Measurements from ENCODE around the gene DAPK1.

The DAPK1 gene

DNA sequence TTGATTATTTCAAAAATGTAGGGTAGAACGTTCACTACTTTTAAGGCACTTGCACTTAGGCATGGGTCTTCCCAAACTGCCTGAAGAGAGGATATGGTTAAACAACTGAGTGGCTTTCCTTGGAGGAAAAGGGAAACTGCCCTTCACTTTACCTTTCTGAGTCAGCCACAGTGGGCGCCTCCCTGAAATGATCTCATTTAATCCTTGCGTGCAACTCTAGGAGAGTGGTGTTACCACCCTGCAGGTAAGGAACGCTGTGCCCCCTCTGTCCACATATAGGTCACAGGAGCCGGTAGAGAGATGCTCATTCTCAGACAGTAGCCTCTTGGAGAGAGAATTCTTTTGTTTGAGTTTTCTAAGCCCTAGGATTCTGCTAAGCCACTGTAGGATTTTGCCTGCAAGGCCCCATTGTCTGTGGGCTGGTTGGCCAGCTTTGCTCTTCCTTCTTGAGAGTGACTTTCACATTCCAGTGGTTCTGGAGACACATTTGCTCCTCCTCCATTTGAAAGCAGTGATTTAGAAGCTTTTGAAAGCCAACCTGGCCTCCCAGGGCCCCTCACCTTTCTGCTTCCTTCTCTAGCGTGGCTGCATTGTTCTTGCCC, 118.0 kb downstream of the DAPK1 start:
- no peak for DNase-seq

DNA sequence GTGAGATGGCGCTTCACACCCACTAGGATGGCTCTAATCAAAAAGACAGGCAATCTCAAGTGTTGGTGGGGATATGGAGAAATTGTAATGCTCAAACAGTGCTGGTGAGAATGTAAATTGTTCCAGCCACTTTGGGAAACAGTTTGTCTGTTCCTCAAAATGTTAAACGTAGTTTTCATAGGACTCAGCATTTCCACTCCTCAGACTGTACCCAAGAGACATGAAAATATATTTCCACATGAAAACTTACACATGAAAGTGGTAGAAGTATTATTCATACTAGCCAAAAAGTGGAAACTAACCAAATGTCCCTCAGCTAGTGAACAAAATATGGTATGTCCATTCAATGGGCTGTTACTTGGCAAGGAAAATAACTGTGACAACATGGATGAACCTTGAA, 120.6 kb downstream of the DAPK1 start:
- no peak for DNase-seq

DNA sequence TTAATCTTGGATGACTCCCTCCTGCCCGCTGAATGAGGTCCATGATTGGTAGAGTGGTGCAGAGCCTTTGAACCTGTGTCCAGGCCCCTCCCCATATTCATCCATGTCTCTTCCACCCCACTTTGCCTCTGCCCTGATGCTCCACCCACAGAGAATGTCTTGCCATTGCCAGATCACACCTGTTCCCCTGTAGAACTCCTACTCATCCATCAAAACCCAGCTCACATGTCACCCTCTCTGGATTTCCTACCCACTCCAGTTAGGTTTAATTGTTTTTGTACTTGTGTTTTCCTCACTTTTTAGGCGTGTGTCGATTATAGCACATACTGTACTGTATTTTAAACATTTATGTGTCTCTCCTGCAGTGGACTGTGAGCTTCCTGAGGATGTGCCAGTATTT, 121.3 kb downstream of the DAPK1 start:
- DNase-seq, result no peak

DNA sequence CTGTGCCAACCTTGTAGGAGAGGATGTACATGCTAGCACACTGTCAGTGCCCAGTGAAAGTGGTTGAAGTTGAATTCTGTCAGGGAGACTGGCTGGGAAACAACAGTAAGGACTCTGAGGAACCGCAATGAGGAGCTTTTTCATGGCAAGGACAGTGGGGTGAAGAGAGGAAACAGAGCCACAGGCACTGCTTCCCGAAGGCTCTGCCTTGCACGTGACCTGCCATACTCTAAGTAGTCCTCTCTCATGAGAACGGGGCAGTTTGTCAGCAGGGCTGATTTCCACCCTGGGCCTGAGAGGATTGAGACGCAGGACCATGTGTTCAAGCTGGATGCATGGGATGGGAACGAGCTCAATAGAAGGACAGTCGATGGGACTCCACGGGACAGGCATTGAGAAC, 121.7 kb downstream of the DAPK1 start:
- no peak for DNase-seq

DNA sequence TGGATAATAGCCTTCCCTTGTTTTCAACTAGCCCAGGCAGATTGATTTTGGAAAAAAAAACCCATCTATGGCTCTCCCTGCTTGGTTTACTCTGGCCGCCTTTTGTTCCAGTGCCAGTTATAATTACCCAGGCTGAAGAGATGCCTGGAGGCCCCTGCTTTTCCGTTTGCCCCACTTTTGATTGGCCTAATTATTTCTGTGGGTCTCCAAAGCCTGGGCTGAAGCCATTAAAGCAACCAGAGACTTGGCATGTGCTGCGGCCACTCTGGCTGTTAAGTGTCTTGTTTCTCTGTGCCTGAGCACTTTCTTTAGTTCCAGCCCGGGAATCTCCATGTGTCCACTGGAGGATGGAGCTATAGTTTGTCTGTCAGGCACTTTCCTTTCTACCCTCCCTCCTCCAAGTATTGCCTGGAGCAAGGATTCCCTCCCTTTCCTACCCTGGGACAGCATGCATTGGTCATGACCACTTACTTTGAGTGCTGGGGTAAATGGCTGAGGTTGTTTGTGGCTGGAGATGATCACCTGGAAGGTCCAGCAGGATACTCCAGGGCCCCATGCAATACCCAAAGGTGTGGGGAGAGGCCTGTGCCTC, 123.2 kb downstream of the DAPK1 start:
- DNase-seq, result peak in 6 of 14 donors; percentile 13 to 30 (median 25)

DNA sequence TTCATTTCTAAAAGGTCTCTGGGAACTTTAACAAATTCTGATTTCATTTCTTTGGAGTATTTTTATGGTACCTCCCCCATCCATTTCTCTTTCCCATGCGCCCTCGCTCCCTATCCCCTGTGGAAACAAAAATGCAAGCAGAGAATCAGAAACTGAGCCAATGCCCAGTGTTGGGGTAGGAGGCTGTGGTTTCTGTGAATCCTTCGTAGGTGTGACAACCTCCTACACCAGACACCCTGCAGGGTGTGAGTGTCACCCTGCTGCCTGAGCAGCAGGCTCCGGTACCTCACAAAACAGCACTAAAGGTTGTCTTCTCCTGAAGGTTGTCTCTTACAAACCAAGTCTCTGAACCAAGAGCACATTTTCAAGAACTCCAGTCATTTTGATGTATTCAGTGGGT, 124.4 kb downstream of the DAPK1 start:
- DNase-seq, result no peak

DNA sequence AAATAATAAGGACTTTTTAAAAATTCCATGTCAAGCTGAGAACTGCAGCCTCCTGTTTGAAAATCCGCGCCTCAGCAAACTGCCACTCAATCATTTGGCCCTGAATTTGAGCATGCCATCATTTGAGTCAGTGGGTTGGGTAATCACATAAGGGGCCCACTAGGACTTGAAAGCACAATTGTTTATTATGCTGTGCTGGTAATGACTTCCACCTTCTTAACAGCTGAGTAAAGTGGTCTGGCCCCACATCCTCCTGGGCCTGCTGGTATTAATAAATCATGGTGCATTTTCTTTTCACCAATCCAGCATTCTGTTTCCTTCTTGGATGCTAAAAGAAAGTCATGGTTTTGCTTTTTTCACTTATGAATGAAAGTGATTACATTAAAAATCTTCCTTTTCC, 125.3 kb downstream of the DAPK1 start:
- no peak for DNase-seq

DNA sequence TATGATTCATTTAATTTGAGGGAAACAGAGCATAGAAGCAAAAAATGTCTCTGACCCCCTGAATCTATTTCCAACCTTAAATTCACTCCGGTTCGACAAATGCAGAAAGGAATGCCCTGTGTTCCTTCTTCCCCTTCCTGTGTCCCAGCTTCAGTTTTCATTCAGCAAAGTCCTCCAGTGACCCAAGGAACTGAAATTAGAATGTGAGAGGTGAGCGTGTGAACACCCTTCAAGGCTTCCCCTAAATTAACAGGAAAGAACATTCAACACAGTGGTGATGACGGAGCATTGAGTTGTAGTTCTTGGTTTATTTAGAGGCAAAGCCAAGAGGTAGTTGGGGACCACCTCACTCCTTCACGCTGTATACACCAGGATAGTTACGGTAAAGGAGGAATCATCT, 130.7 kb downstream of the DAPK1 start:
- no peak for DNase-seq

DNA sequence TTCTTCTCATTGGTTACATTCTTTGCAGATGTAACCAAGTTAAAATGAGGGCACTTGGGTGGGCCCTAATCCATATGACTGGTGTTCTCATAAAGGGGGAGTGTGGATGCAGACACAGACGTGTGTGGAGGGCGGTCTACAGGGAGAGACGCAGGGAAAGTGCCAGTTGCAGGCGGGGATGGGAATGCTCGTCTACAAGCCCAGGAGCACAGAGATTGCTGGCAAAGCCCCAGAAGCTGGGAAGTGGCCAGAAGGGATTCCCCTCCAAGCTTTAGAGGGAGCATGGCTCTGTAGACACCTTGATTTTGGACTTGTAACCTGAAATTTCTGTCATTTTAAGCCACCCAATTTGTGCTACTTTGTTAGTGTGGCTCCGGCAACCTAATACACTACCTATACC, 131.4 kb downstream of the DAPK1 start:
- peak in 2 of 14 donors; percentile 9 to 23 for DNase-seq

DNA sequence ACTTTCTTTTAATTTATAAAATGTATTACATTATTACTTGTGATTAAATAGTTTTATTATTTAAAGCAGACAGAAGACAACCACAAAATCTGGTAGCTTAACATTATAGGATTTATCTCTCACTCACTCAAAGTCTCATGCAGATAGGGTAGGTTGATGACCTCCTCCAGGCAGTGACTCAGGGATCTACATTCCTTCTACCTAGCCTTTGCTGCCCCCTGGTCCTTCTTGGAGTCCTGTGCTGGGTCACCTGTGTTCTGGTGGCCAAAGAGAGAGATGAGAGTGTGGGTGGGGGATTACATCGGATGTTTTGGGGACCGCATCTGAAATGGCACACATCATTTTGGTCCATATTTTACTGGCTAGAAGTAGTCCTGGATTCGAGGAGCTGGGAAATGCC, 132.6 kb downstream of the DAPK1 start:
- DNase-seq, result no peak

DNA sequence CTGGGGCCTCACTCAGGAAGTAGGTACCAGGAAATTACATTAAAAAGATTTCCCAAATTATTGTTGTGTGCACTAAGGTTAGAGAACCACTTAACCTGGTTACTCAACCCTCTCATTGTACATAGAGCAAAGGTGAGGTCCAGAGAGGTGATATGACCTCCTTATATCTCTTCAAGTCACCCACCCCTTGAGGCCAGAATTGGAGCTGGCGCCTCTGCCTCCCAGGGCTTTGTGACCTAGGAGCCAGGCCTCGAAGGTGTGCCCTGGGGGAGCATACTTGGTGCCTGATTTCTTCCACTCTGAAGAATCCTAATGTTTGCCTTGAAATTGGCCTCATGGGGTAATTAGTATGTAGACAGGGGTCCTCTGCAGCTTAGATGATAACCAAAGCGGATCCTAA, 133.2 kb downstream of the DAPK1 start:
- no peak for DNase-seq

DNA sequence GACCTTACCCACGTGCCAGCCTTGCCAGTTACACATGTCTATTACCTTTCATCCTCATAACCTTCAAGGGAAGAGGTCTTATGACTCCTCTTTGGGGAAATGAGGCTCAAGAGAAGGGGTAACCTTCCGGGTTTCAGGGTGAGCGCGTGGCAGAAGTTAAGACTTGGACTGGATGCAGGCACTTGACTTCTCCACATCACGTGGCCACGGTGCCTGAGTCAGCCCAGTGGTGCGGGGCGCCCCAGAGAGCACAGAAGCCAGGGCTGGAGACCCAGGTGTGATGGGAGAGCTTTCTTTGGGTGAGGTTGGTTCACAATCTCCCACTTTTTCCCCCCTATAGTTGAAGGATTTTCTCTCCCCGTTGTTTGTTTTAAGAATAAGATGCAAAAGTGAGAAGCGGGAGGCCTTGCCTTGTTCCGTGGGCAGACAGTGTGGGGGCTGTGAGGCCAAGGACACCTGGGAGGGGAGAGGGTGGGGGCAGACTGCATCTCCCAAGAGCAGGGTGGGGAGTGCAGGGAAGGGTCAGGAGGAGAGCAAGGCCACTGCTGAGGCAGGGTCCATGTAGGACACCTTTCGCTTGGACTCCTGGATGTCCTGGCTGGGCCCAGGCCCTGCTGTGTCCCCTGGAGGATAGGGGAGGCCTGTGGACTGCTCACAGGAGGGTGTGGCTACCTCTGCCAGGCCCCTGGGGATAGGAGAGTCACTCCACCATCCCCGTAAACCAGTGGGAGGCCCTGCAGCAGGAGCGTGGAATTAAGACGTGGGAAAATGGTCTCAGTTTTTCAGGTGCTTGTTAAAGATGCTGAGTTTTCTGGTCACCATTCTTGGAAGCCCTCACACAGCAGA, 138.2 kb downstream of the DAPK1 start:
- no peak for DNase-seq

DNA sequence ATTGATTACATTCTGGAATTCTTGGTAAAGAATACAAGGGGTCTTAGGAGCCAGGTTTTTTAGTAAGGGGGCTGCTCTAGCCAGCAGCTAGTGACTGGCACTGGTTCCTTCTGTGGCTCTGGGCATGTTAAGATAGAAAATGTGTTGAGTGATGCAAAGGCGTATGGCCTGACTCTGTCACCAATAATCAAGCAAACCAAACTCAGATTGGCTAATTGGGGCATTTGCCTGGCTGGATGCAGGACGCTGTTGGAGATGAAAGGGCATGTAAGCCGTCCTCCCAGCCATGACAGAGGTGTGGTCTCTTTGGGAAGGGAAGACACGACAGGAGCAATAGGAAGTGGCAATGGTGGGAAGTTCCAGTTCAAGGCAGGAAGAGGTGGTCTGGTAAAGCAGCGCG, 140.6 kb downstream of the DAPK1 start:
- DNase-seq, result no peak

DNA sequence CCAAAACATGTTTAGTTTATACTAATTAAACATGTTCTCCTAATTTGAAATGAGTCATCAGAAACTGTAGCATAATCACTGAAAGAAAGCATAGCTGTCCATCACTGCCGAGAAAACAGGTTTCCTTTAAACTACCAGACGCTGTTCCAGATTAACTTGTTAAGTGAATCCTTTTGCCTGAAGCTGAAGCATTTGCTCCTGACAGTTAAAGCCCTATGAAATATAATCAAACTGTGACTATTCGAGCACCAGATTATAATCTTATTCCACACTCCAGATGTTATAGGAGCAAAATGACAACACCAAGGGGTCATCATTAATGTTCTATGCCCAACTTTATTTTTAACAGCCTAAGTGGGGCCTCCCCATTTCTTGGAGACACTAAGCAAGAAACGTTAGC, 142.3 kb downstream of the DAPK1 start:
- no peak for DNase-seq

DNA sequence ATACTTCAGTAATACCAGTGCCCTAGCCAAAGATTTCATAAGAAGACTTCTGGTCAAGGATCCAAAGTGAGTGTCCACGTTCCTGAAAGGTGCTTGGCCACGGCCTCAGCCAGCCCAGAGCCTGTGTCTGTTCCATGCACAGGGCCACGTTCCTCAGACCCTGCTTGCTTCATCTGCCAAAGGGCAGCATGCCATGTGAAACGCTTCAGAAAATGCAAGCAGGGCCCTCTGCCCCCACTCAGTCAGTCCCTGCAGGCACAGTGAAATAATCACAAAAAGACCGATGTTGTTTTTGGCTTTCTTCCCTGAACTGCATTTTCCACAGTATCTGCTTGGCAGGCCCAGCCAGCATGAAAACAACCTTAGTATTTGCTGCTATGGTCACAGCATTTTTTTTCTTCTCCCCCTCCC, 142.7 kb downstream of the DAPK1 start:
- DNase-seq, result peak in 1 of 14 donors; percentile 3

DNA sequence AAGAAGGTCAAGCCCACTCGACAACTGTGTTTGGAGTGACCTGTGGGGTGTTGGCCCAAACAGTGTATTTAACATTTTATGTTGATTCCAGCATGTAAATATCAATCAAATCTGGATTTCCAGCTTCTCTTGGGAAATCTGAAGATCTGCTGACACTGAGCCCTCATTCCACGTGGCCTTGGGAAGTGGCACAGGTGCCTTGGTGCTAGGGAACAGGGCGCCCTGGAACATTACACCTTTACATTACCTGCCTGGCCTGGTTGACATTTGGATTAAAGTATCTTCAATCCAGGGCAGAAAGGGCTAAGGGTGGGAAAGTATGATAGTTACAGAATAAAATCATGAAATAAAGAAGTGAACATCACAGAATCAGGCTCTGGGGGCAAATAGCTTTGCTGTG, 143.4 kb downstream of the DAPK1 start:
- no peak for DNase-seq

DNA sequence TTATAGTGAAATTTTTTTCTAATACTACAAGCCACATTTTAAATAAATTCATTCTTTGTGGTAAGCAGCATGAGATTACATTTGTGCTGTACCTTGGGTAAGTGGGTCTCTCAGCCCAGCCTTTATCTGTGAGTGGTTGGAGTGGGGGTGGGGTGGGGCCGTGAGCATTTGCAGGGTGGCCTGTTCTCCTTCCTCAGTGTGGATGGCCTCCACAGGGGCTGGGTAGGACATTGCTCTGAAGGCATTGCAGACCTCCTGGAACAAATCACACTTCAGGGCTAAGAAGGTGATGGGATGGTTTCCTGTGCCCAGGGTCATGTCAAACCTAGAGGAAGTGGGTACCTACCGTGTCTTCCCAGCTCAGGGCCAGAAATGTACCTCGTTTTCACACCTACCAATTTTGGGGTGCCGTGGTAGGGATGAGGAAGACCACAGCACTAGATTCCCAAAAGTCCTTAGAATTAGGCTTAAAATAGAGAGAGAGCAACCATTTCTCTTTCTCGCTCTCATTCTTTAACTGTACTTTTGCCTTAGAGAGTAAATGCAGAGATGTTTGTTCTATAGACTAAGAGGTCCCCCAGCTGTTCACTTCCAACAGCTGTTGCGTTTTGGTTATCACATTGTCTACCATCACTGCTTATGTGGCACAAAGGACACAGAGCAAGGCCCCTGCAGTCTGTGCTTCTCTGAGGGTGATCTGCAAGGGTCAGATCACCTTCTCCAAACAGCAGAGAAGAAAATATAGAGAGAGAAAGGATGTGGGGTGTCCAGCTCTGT, 144.9 kb downstream of the DAPK1 start:
- DNase-seq, result no peak

DNA sequence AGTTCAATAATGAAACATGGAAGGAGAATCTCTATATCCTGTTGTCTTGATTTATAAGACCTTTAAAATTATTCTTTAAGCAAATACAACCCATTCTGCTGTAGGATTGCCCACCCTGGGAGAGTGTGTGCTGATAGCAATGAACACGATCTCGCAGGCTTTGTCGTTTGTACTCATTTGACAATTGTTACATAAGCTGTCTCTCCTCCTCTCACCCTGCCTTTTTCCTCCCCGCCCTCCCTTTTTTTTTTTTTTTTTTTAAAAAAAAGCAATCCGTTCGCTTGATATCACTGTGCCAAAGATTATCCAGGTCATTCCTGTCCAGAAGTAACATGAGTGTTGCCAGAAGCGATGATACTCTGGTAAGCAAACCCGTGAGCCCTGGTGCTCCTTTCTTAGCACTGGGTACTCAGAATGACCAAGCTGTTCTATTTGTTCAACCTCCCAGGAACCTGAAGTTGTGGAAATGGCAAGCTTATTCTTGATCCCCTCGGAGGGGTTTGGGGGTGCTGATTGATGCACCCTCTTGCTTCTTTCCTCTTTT, 145.5 kb downstream of the DAPK1 start:
- no peak for DNase-seq

DNA sequence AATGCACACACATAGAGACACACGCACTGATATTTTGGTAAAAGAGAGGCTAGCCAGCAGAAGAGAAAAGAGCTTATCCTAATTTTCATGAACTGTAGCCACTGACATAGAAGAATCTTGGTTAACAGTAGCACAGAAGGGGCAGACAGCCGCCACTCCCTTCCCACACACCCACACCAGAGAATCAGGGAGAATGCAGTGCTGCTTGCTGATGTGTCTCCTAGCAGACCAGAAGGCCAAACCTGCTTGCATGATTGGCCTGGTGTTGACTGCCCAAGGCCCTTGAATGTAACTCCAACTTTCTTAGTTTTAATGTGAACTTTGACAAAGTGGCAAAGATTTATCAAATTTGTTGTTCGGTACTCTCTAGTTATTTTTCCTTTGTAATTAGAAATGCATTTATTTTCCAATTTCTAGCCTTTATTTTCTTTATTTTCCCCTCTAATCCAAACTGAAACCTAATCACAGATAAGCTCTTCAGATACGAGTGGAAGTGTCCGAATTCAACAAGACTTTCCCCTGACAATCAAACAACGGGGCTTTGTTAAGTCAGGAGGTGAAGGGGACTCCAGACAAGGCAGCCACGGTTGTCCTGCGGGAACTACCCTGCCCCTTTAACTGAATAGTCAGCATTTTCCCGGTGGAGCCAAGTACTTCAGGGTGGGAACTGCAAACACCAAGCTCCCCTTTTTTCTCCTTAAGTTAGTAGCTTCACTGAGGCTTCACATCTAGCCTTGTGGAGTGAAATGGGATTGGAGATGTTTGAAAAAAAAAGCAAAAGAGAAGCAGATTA, 146.3 kb downstream of the DAPK1 start:
- no peak for DNase-seq

DNA sequence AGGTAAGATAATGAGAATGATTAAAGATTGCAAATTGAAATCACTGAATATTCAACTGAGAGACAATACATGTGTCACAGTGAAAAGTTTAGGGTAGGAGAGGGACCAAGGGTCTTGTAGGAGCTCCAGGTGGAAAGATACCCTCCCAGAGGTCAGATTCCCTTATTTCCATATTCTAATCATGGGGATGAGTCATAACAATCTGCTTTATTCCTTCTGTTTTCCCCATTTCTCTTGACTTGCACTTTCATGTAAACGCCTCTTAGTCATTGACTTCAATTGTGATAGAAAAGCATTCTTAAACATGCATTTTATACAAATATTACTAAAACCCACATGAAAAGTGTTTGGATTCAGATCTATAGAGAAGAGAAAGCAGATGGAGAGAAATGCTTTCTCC, 147.0 kb downstream of the DAPK1 start:
- DNase-seq, result no peak

DNA sequence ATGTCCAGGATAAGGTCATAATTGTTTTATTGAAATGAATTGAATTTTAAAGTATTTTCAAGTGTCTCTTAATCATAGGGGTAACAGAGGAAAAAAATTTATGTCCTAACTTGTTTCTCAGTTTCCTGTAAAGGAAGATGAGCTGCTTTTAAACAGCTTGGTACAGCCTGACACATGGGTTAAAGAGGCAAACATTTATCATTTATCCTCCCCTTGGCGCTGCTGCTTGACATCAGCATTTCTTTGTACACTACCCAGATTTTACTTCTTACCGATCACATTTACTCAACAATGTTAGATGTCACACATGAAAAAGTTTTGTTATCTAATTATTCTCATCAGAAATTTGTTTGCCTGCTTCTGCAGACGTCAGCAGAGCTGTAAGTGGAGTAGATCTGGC, 148.9 kb downstream of the DAPK1 start:
- DNase-seq, result no peak

DNA sequence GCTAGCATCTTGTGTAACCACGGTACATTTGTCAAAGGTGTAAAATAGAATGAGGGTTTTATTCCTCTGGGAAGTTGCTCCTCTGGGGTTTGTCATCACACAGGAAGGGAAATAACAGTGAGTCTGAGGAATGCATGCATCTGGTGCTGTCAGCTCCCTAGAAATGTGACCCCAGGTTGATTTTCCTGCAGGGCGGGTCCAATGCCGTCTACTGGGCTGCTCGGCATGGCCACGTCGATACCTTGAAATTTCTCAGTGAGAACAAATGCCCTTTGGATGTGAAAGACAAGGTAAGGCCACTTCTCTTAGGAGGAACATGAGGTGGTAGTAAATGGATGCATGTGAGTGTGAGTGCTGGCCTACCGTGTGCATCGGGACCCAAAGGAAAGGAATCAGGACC, 149.4 kb downstream of the DAPK1 start:
- no peak for DNase-seq

Measured in C1 segment of cervical spinal cord (tissue), 14 donors.